IMR-90 (cell line): ENCODE results near the gene IL1R2. TPM values are rescaled to one million over a fixed set of nuclear protein-coding genes. Genes with fewer than 3 reads are reported as not detected.
A peak's percentile ranks its signal among the peaks of the same experiment; 100 is the strongest.

Source experiments
- ATAC-seq: fragments of 200-7000 bp; cut with Tn5 transposase; 2 replicates; pipeline ENCODE4 v1.9.1; 2020; ENCODE audit warnings: low read depth, mild to moderate bottlenecking, moderate library complexity
- BruUV-seq: library from RNA; stranded (reverse); fragments of 400-500 nt; replicated peaks from 2 replicates; lab custom pipeline; 2021; lab: Mats Ljungman, UMichigan
- CTCF ChIA-PET: fragments of 300-600 bp; formaldehyde crosslinking; extraction: SDS; loops from one replicate; lab custom pipeline; 2021; ENCODE audit warnings: antibody characterized with exemption; lab: Yijun Ruan, JAX
- POLR2A ChIA-PET: fragments of 300-600 bp; sonication (Branson Sonifier 250); formaldehyde crosslinking; loops from one replicate; lab custom pipeline; 2022; ENCODE audit warnings: antibody characterized with exemption; ENCODE audit not compliant: unreplicated experiment; lab: Charles Lee
- DNase-seq: peaks from one replicate; pipeline ENCODE4 v3.0.0; 2013
- H2AFZ ChIP-seq: replicated peaks from 2 replicates; pipeline ENCODE3; 2013; ENCODE audit warnings: low read length, mild to moderate bottlenecking; ENCODE audit not compliant: poor library complexity
- H2AK5ac ChIP-seq: 2 replicates; pipeline ENCODE4 v1.6.1; 2013; ENCODE audit warnings: low read depth, low read length, inconsistent platforms
- H2AK9ac ChIP-seq: replicated peaks from 2 replicates; pipeline ENCODE3; 2013; ENCODE audit warnings: mild to moderate bottlenecking, low read depth, low read length, moderate library complexity; ENCODE audit not compliant: poor library complexity
- H2BK120ac ChIP-seq: 2 replicates; pipeline ENCODE4 v1.6.1; 2013; ENCODE audit warnings: low read depth, low read length, inconsistent platforms
- H2BK15ac ChIP-seq: 3 replicates; pipeline ENCODE4 v1.6.1; 2013; ENCODE audit warnings: low read depth, low read length, inconsistent platforms
- H2BK20ac ChIP-seq: 2 replicates; pipeline ENCODE4 v1.6.1; 2013; ENCODE audit warnings: low read depth, mild to moderate bottlenecking, inconsistent platforms, low read length, moderate library complexity
- H2BK5ac ChIP-seq: 2 replicates; pipeline ENCODE4 v1.6.1; 2013; ENCODE audit warnings: mild to moderate bottlenecking, low read depth, low read length, inconsistent platforms; ENCODE audit not compliant: poor library complexity, severe bottlenecking
- H3K14ac ChIP-seq: replicated peaks from 2 replicates; pipeline ENCODE4 v1.6.1; 2013; ENCODE audit warnings: low read depth, low read length, inconsistent platforms
- H3K18ac ChIP-seq: 2 replicates; pipeline ENCODE4 v1.6.1; 2013; ENCODE audit warnings: low read depth, low read length, control low read depth
- H3K23ac ChIP-seq: 2 replicates; pipeline ENCODE4 v1.6.1; 2013; ENCODE audit warnings: low read depth, low read length, inconsistent platforms
- H3K27ac ChIP-seq: 2 replicates; pipeline ENCODE4 v1.5.1; 2013; ENCODE audit warnings: mild to moderate bottlenecking, control low read depth, low read length; ENCODE audit not compliant: insufficient read depth
- H3K27me3 ChIP-seq: 2 replicates; pipeline ENCODE4 v1.6.1; 2013; ENCODE audit warnings: low read length; ENCODE audit not compliant: control insufficient read depth, insufficient read depth
- H3K36me3 ChIP-seq: 2 replicates; pipeline ENCODE4 v1.6.1; 2013; ENCODE audit warnings: low read length, mixed read lengths; ENCODE audit not compliant: control insufficient read depth, insufficient read depth
- H3K4ac ChIP-seq: 2 replicates; pipeline ENCODE4 v1.6.1; 2013; ENCODE audit warnings: low read depth, low read length, inconsistent platforms
- H3K4me1 ChIP-seq: 2 replicates; pipeline ENCODE4 v1.6.1; 2013; ENCODE audit warnings: low read length, mixed read lengths; ENCODE audit not compliant: control insufficient read depth, insufficient read depth
- H3K4me2 ChIP-seq: 2 replicates; pipeline ENCODE4 v1.6.1; 2013; ENCODE audit warnings: low read depth, mild to moderate bottlenecking, control low read depth, low read length, moderate library complexity
- H3K4me3 ChIP-seq: 2 replicates; pipeline ENCODE4 v1.5.1; 2013; ENCODE audit warnings: low read depth, mild to moderate bottlenecking, control low read depth, low read length, moderate library complexity; ENCODE audit not compliant: insufficient read depth
- H3K56ac ChIP-seq: 2 replicates; pipeline ENCODE4 v1.6.1; 2013; ENCODE audit warnings: low read length, inconsistent platforms; ENCODE audit not compliant: insufficient read depth; ENCODE audit errors: extremely low read depth
- H3K79me1 ChIP-seq, 2 experiments: 2 replicates each; pipeline ENCODE4 v1.6.1; 2013; ENCODE audit warnings: low read length in 2 of 2, inconsistent platforms in 1 of 2, low read depth in 1 of 2
- H3K9ac ChIP-seq: 2 replicates; pipeline ENCODE4 v1.6.1; 2013; ENCODE audit warnings: low read depth, low read length, control low read depth
- H3K9me1 ChIP-seq: 2 replicates; pipeline ENCODE4 v1.6.1; 2013; ENCODE audit warnings: low read length, inconsistent platforms; ENCODE audit not compliant: insufficient read depth
- H3K9me3 ChIP-seq: 2 replicates; pipeline ENCODE4 v1.6.1; 2013; ENCODE audit warnings: low read length; ENCODE audit not compliant: control insufficient read depth, insufficient read depth
- H4K20me1 ChIP-seq: 2 replicates; pipeline ENCODE4 v1.6.1; 2013; ENCODE audit warnings: low read length, inconsistent platforms; ENCODE audit not compliant: insufficient read depth
- H4K5ac ChIP-seq: 2 replicates; pipeline ENCODE4 v1.6.1; 2013; ENCODE audit warnings: mild to moderate bottlenecking, low read depth, low read length, control low read depth
- H4K8ac ChIP-seq, 2 experiments: 2 replicates each; pipeline ENCODE4 v1.6.1; 2013; ENCODE audit warnings: low read depth in 2 of 2, low read length in 2 of 2, control low read depth in 1 of 2, inconsistent platforms in 1 of 2
- H4K91ac ChIP-seq: 2 replicates; pipeline ENCODE4 v1.6.1; 2013; ENCODE audit warnings: low read depth, low read length, inconsistent platforms; ENCODE audit not compliant: insufficient read depth
- BHLHE40 ChIP-seq: fragments of 150-350 bp; IDR thresholded peaks from 2 replicates; pipeline ENCODE4 v1.6.1; 2016; ENCODE audit warnings: mild to moderate bottlenecking, low read depth, low read length
- CEBPB ChIP-seq: IDR thresholded peaks from 2 replicates; pipeline ENCODE4 v1.6.1; 2012; ENCODE audit warnings: low read depth, low read length, improper control_type of control experiment
- CHD1 ChIP-seq: IDR thresholded peaks from 2 replicates; pipeline ENCODE4 v1.6.1; 2012; ENCODE audit warnings: low read depth, low read length, improper control_type of control experiment
- CTCF ChIP-seq: conservative IDR thresholded peaks from 2 replicates; pipeline ENCODE4 v1.5.1; 2012; ENCODE audit warnings: mild to moderate bottlenecking, low read depth, low read length, improper control_type of control experiment
- ELK1 ChIP-seq: fragments of 150-350 bp; IDR thresholded peaks from 2 replicates; pipeline ENCODE4 v1.6.1; 2016; ENCODE audit warnings: low read depth, mild to moderate bottlenecking, low read length, moderate library complexity, borderline replicate concordance
- FOS ChIP-seq: fragments of 150-350 bp; IDR thresholded peaks from 2 replicates; pipeline ENCODE4 v1.6.1; 2016; ENCODE audit warnings: low read depth, low read length
- MAFK ChIP-seq: IDR thresholded peaks from 2 replicates; pipeline ENCODE4 v1.6.1; 2012; ENCODE audit warnings: low read depth, low read length, improper control_type of control experiment
- MAZ ChIP-seq: IDR thresholded peaks from 2 replicates; pipeline ENCODE4 v1.6.1; 2012; ENCODE audit warnings: low read depth, mild to moderate bottlenecking, low read length, improper control_type of control experiment, moderate library complexity, borderline replicate concordance
- MXI1 ChIP-seq: IDR thresholded peaks from 2 replicates; pipeline ENCODE4 v1.6.1; 2012; ENCODE audit warnings: low read depth, mild to moderate bottlenecking, low read length, moderate library complexity, borderline replicate concordance
- NFE2L2 ChIP-seq: fragments of 150-350 bp; IDR thresholded peaks from 2 replicates; pipeline ENCODE4 v1.6.1; 2016; ENCODE audit warnings: low read depth, mild to moderate bottlenecking, low read length
- RAD21 ChIP-seq: IDR thresholded peaks from 2 replicates; pipeline ENCODE4 v1.6.1; 2012; ENCODE audit warnings: low read length, improper control_type of control experiment
- RCOR1 ChIP-seq: IDR thresholded peaks from 2 replicates; pipeline ENCODE4 v1.6.1; 2012; ENCODE audit warnings: mild to moderate bottlenecking, low read length, improper control_type of control experiment; ENCODE audit not compliant: insufficient replicate concordance
- RFX5 ChIP-seq: IDR thresholded peaks from 2 replicates; pipeline ENCODE4 v1.8.0; 2012; ENCODE audit warnings: low read depth, mild to moderate bottlenecking, low read length, moderate library complexity
- SMC3 ChIP-seq: fragments of 150-350 bp; IDR thresholded peaks from 2 replicates; pipeline ENCODE4 v1.6.1; 2016; ENCODE audit warnings: low read depth, mild to moderate bottlenecking, antibody characterized with exemption, low read length, moderate library complexity
- WGBS, 2 experiments: methylation state at CpG; one replicate each; pipeline versions ENCODE4 v1.1.5 to v1.1.7; 2013; ENCODE audit warnings: missing lambda C conversion rate in 2 of 2; ENCODE audit not compliant: insufficient read length in 1 of 2; ENCODE audit errors: extremely low coverage in 2 of 2; 5-methylcytosine and 5-hydroxymethylcytosine counted together
- dilution Hi-C: fragments of 300-500 bp; cut with HindIII; formaldehyde crosslinking; loops from one replicate; pipeline ENCODE4 v1.14.3; 2018; ENCODE audit warnings: low sequenced_read_pairs; ENCODE audit not compliant: unreplicated experiment
- in situ Hi-C: fragments of 300-500 bp; cut with MboI; formaldehyde crosslinking; loops from 3 replicates; pipeline ENCODE4 v1.14.3; 2019; ENCODE audit warnings: low sequenced_read_pairs, inconsistent platforms, mixed read lengths
- intact Hi-C: fragments of 100-400 bp; cut with micrococcal nuclease; formaldehyde crosslinking; loops from 2 replicates; pipeline ENCODE4 v1.10.0; 2022
- polyA plus RNA-seq, 3 experiments: library from polyadenylated mRNA; depleted of rRNA; stranded (reverse); fragments of >200 nt; gene quantifications; 2 replicates each; pipeline ENCODE4 v1.2.3, GENCODE V29; 2012; ENCODE audit warnings: low replicate concordance in 1 of 3
- total RNA-seq: library from RNA; depleted of rRNA; stranded (reverse); fragments of >200 nt; gene quantifications from 2 replicates; pipeline ENCODE4 v1.2.3, GENCODE V29; 2012
- TF ChIP-seq, protein P1 (sequence below): fragments of 150-350 bp; IDR thresholded peaks from 2 replicates; pipeline ENCODE4 v1.6.1; 2017; ENCODE audit warnings: mild to moderate bottlenecking, antibody characterized with exemption, low read length, low read depth

The IL1R2 gene
- total and polyA plus RNA-seq, 2 of the 4 experiments (the other 2 are of a cell fraction) = not detected

DNA sequence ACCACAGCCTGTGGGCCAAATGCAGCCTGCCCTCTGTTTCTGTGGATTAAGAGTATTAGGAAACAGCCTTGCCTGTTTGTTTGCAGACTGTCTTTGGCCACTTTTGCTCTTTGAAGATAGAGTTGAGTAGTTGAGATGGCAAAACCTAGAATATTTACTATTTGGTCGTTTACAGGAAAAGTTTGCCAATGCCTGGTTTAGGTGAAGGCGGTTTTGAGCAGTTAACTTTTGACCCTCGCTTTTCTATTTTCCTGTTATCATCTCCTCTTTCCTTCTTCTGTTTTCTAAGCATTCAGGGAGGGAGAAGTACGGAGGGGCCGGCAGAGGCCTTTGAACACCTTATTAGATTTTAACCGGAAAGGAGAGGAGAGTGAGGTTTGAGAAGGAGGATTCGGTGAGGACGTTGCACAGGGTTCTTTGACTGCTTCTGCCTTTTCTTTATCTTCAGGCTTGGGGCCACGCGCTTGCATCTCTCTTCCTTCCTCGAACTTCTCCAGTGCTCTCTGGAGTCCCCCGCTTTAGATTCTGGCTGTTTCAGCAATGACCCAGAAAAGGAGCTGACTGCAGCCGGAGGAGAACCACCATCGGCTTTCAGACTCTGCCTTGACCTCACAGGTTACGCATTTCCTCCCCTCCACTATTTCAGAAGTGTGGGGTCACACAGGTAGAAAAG is 39.2 kb downstream of the IL1R2 start:
- dilution Hi-C loops = no loop called here
- in situ Hi-C loops = no loop called here
- Histone ChIP-seq H3K14ac (no peak overlapping the region), H2BK15ac (peak overlapping the region; percentile 67; the same call in 1 of the 3 replicates), H3K56ac (no peak overlapping the region), H3K9me3 (no peaks in the 10 kb centered on the region), H2AFZ (no peak overlapping the region), H3K4me3 (no peak overlapping the region), H3K18ac (no peak overlapping the region), H3K23ac (no peak overlapping the region), H3K9ac (no peak overlapping the region), H3K27ac (no peak overlapping the region), H4K5ac (no peak overlapping the region), H4K91ac (no peak overlapping the region), H2BK20ac (0 out of 2 replicates have a peak overlapping the region, but pooled peaks have one; percentile 51), H3K4me2 (no peak overlapping the region), H3K4ac (no peak overlapping the region), H4K8ac (no peak overlapping the region), H2BK5ac (no peak overlapping the region), H3K4me1 (peaks cover 27% of the 10 kb centered on the region), H4K20me1 (no peaks in the 10 kb centered on the region), H2AK9ac (no peak overlapping the region), H2AK5ac (peak overlapping the region; percentile 29; the same call in 1 of the 2 replicates), H3K27me3 (no peaks in the 10 kb centered on the region), H2BK120ac (peak overlapping the region; percentile 44; the same call in 1 of the 2 replicates), H3K36me3 (no peaks in the 10 kb centered on the region), H3K9me1 (peaks cover 26% of the 10 kb centered on the region), H3K79me1 (no peaks in the 10 kb centered on the region; a peak in 1 of 4 replicates)
- ATAC-seq (no peak), DNase-seq (no peak)
- no TSS peak for BruUV-seq
- ChIA-PET CTCF (interaction anchor here (2.2 kb wide), 1 partner anchor 11 kb away, joined by 6 read pairs; no protein-coding TSS in a partner anchor), POLR2A (no interaction called here)
- no CpG with 5 or more reads among the region's 15 CpGs for WGBS, 2 experiments
- intact Hi-C loops = loop anchor here (5.0 kb wide), 1 partner anchor 71 kb away; no protein-coding TSS in a partner anchor
- TF ChIP-seq CHD1 = no peak
- no peak for TF ChIP-seq ELK1
- TF ChIP-seq RFX5 = no peak
- no peak for TF ChIP-seq BHLHE40
- no peak for TF ChIP-seq MAZ
- no peak for TF ChIP-seq CTCF
- TF ChIP-seq FOS = no peak
- TF ChIP-seq RCOR1 = no peak
- TF ChIP-seq MXI1 = no peak
- TF ChIP-seq, protein P1, sequence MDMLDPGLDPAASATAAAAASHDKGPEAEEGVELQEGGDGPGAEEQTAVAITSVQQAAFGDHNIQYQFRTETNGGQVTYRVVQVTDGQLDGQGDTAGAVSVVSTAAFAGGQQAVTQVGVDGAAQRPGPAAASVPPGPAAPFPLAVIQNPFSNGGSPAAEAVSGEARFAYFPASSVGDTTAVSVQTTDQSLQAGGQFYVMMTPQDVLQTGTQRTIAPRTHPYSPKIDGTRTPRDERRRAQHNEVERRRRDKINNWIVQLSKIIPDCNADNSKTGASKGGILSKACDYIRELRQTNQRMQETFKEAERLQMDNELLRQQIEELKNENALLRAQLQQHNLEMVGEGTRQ = no peak
- no peak for TF ChIP-seq CEBPB
- no peak for TF ChIP-seq RAD21
- TF ChIP-seq MAFK = no peak
- no peak for TF ChIP-seq SMC3
- no peak for TF ChIP-seq NFE2L2
